MV-4-11 (cell line): Measurements from ENCODE around the gene KRTAP10-4.
"Not testable (repeated sequence)": the region's sequence is repeated elsewhere in the genome, so short reads cannot be mapped to it uniquely, and the experiment has no call there.

ENCODE experiments used
- DNase-seq: peaks from one replicate; lab custom pipeline; 2025; lab: John Stamatoyannopoulos, UW

Gene KRTAP10-4

DNA sequence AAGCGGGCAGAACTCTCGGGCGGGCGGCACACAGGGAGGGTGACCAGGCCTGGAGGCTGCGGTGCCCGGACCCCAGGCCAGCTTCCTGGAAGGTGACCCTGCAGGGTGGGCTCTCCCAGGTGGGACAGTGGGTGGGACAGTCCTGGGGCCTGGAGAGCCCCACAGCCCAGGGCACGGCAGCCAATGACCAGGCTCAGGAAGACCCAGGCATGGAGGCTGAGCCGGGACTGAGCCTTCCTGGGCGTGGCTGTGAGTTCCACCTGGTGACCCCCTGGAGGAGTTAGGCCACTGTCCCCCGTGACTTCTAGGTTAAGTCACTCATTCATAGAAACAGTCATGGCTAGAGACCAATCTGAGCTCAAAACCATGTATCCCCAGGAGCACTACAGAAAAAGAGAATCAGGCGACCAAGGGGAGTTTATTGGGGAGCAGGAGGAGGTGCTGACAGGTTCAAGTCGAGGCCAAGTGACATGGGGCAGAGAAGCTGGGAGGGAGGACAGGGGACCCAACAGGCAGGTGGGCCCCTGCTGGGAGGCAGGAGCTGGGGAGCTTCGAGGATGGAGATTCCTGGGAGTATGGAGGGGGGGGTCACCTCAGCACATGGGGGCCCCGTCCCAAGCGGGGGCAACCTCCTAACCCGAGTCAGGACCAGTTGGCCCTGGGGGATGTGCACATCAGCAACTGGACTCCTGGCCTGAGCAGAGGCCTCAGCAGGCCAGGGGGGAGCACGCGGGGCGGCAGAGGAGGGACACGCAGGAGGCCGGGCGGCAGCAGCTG, 5.7 kb downstream of the KRTAP10-4 start:
- no peak for DNase-seq

DNA sequence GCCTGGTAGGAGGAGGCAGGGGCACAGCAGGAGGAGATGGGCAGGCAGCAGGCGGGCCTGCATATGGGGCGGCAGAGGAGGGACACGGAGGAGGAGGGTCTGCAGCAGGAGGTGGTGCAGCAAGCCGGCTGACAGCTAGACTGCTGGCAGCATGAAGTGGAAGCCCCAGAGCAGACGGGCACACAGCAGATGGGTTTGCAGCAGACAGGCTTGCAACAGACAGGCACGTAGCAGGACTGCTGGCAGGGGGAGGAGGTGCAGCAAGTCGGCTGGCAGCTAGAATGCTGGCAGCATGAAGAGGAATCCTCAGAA, 6.3 kb downstream of the KRTAP10-4 start:
- no peak for DNase-seq

DNA sequence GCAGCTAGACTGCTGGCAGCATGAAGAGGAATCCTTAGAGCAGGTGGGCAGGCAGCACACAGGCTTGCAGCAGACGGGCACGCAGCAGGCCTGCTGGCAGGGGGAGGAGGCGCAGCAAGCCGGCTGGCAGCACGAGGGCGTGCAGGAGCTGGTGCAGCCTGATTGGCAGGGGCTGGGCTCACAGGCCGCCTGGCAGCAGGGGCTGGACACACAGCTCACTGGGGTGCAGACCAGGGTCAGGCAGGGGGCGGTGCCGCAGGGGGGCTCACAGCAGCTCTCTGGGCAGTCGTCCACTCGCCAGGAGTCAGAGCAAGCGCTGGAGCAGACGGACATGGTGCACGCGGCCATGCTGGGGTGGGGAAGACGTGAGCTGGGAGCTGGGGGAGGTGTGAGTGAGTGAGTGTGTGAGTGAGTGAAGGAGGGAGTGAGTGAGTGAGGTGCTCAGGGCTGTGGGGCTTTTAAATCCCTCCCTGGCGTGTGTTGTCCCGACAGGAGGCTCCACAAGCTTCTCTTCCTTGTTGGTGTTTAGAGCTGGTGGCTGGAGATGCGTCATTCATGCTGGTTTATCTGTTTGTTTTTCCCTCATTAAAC, 6.8 kb downstream of the KRTAP10-4 start, which contains the start of gene KRTAP10-5:
TSS of gene KRTAP10-5 (minus strand) at position 374 of the 591 bp plus-strand sequence. CDS start at position 348, 26 bp downstream.
- not testable (repeated sequence) for DNase-seq

DNA sequence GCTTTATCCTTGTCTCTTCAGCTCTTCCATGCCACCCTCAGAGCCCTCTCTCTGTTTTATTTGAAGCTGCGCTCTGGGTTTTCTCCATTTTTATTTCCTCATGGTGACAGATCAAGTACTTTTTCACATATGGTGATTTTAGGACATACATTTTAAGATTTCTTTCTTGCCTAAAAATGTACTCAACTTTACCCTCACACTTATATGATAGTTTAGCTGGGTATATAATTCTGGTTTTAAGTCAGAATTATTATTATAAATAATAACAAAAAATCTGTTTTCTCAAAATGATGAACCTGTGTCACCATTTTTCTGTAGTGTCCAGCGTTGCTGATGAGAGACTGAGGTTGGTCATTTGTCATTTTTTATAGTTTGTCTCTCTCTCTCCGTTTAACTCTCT, 7.6 kb downstream of the KRTAP10-4 start:
- DNase-seq, result no peak

DNA sequence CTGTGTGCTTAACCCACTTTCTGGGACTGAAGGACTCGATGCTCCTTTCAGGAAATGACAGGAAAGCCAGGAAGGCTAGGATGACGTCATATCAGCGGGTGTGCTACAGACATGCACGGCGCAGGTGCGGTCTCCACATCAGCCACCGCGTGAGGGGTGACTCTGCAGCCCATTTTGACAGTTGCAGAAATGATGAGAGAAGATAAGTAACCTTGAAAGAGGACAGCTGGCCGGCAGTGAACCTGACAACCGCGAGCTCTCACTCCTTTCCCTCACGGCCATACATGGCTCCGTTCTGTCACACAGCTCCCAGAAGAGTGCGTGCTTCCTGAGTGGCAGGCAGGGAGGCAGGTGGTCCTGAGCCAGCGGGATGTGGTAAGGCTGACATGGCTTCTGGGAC, 8.5 kb downstream of the KRTAP10-4 start:
- DNase-seq, result no peak

DNA sequence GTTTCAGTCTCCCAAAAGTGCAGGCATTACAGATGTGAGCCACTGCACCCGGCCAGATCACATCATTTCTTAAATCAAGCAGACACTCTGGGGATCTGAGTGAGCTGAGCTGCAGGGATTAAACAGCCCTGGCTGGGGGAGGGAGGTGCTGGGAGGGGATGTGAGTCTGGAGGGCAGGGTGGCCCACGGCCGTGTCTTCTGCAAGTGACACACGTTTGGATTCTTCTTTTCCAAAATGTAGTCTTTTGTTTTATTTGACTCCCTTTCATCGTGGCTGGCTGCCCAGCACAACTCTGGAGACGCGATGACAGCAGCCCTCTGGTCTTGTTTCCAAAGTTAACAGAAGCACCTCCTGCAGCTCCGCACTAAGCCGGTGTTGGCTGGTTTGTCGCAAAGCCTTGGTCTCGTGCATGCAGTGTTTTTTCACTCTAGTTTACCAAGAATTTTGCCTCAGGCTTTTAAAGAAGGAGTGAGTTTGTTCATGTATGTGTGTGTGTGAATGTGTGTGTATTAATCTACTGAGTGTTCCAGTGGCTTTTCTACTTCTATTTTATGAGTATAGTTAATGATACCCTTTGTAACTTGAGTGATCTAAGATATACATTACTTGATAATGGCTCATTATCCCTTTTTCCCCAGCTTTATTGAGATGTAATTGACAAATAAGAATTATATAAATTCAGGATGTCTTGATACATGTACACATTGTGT, 9.7 kb downstream of the KRTAP10-4 start:
- no peak for DNase-seq

DNA sequence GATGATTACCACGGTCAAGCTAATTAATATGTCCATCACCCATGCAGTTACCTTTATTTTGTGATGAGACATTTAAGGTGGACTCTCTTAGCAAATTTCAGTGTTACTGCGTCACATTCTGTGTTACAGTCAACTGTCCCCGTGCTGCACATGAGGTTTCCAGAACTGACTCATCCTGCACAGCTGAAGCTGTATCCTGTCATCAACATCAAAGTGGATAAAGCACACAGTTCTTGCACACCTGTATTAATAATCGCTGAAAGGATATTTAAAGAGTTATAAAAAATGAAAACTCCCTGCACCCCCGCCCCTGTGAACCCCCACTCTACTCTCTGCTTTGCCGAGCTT, 10.2 kb downstream of the KRTAP10-4 start:
- no peak for DNase-seq

DNA sequence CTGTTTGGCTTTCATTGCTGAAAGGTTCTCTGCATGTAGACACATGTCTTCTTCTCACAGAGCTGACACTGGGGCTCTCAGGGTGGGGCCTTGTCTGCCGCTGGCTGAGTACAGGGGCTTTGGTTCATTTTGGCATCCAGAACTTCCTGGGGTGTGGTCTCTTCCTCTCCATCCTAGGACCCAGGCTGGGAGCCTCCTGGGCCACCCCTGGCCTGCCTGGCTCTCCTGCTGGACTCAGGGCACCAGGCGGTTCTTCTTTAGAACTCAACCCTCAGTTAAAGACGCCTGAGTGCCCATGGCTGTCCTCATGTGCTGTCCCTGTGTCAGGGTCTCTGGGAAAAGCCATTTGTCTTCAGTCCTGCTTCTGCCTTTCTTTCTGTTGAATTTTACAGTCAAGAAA, 12.4 kb downstream of the KRTAP10-4 start:
- DNase-seq, result no peak

DNA sequence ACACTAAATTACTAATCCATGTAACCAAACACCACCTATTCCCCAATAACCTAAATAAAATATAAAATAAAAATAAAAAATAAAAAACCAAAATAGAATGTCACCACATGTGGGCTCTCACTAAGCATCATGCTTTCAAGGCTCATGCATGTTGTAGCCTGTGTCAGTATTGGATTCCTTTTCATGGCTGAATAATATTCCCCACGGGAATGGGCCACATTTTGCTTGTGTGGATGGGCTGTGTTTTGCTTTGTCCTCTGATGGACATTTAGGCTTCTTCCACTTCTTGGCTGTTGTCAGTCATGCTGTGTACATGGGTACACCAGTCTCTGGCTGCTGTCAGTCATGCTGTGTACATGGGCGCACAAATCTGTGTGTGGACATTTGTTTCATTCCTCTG, 15.6 kb downstream of the KRTAP10-4 start:
- DNase-seq, result no peak

DNA sequence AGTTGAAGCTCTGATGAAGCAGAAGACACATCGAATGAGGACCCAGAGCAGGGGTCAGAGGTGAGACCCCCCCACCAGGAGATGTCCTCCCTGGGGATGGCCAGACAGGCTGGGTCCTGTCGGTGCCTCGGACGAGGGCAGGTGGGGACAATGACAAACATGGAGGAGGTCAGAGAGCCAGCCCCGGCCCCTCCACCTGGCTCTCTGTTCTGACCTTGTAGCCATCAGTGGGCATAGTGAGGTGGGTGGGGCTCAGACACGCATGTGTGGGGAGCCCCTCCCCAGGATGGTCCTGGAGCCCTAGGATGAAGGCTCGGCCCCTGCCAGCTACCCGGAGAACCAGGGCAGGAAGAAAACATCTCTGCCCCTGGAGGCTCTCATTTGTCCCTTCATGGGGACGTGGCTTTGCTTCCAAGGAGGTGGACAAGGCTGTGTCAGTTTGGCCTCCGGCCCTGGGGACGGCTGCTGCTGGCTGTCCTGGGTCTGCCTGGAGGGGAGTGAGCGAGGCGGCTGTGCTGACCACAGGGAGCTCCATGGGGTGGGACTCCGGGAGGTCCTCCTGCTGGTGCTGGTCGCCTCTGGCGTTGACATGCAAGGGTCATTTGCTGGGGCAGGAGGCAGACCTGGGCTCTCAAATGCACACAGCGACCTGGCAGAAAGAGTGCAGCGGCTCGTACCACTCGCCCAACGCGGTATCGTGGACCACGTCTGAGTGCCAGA, 16.2 kb downstream of the KRTAP10-4 start:
- DNase-seq, result no peak

DNA sequence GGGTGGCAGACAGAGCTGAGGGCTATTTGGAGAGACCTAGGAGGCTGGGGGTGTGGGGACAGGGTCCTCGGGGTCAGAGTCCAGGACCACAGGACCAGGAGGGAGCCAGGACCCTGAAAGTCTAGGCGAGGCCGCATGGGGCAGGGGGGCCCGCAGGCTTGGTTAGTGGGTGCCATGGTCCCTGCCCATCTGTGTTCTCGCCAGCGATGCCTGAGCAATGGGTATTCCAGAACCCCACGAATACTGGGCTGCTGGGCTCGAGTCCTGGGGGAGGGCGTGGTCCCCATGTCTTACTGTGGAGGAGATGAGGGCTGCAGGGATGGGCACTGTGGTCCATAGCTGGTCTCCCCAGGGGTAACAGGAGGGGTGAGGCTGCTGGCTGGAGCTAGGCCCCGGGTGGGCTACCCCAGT, 16.8 kb downstream of the KRTAP10-4 start:
- no peak for DNase-seq

DNA sequence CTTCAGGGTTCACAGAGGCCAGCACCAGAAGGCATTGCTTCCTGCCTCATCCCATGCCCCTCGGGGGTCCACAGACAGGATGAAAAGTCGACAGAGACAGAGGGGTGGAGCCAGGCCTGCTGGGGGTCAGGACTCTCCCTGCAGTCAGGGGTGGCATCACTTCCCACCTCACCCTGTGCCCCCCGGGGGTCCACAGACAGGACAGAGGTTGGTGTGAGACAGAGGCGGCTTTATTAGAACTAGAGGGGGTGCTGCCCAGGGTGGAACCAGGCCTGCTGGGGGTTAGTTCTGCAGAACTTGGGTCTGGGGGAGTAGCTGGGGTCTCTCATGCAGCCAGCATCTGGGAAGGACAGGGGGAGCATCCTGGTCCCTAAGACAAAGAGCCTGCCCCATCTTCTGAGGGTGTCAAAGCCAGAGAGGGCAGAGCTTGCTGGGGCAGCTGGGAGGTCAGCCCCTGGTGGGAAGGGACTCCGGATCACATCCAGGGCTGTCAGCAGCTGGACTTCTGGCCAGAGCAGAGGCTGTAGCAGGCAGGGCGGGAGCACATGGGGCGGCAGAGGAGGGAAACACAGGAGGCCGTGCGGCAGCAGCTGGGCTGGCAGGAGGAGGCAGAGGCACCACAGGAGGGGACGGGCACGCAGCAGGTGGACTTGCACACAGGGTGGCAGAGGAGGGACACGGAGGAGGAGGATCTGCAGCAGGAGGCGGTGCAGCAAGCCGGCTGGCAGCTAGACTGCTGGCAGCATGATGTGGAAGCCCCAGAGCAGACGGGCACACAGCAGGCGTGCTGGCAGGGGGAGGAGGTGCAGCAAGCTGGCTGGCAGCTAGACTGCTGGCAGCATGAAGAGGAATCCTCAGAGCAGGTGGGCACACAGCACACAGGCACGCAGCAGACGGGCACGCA, 17.6 kb downstream of the KRTAP10-4 start:
- DNase-seq, result not testable (repeated sequence)

DNA sequence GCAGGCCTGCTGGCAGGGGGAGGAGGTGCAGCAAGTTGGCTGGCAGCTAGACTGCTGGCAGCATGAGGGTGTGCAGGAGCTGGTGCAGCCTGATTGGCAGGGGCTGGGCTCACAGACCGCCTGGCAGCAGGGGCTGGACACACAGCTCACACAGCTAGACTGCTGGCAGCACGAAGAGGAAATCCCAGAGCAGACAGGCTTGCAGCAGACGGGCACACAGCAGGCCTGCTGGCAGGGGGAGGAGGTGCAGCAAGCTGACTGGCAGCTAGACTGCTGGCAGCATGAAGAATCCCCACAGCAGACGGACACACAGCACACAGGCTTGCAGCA, 18.2 kb downstream of the KRTAP10-4 start:
- not testable (repeated sequence) for DNase-seq

DNA sequence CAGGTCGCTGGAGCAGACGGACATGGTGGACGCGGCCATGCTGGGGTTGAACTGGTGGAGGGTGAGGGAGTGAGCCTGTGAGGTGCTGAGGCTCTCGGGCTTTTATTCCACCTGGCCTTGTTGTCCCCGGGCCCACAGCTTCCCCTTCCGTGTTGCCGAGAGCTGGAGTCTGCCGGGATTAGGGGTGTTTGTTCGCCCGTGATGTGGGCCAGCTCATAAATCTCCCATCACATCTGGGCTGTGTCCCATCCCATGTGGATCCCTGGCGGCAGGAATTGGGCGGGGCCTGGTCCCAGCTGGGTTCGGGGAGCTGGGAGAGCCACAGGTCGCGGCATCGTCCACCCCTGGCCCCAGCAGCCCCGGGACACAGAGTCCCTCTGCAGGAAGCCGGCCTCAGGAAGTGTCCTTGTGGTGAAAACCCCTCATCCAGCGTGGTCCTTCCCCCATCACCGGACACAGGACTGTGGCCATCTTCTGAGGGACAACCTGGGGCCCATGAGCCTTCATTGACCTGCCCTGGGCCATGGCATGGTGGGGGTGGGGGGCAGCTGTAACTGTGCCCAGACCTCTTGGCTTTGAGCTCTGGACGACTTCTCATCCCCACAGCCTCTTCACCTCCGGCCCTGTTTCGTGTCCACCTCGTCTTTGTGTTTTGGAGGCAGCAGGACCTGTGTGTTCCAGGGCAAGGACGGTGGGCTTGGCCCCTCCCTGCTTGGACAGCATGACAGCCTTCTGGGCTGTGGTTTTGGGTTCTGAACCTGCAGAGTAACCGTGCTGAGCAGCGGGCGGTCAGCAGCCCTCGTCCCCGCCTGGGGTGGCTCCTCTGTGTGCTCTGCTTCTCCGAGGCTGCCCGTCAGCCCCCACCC, 19.1 kb downstream of the KRTAP10-4 start, which contains the start of gene KRTAP10-6:
TSS of gene KRTAP10-6 (minus strand) at position 60 of the 866 bp plus-strand sequence. CDS start at position 39, 21 bp downstream.
- DNase-seq, result no peak

DNA sequence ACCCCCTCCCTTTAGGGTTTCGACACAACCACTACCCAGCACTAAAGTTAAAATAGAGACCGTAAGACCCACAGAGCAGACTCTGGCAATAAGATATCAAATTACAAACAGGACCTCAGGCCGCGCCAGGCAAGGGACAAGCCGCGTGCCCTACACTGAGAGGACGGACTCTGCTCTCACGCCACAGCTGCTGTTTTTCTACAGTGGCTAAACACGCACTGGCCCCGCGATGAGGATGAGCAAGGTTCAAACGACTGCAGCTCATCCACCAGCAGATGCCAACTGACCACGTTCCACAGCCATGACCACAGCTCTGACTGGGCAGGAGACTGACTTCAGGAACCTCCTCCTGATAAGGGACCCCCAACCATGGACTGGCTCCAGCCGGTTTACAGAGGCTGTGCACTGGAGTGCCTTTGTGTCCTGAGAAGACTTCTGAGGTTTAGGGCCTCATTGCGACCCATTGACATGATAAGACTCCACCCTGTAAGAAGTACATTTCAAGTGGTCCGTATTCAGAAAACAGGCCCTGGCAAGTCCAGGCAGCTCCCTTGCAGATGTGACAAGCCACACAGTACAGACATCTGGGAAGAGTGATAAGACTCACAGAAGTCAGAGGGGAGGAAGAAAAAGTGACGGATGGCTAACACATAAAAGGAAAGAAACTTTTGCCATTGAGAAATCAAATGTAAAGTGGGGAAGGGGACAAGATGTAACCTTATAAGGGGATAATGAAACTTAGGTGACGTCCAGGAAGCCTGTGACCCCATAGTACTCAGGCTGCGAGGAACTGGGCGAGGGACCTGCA, 20.3 kb downstream of the KRTAP10-4 start:
- DNase-seq, result peak; percentile 31

DNA sequence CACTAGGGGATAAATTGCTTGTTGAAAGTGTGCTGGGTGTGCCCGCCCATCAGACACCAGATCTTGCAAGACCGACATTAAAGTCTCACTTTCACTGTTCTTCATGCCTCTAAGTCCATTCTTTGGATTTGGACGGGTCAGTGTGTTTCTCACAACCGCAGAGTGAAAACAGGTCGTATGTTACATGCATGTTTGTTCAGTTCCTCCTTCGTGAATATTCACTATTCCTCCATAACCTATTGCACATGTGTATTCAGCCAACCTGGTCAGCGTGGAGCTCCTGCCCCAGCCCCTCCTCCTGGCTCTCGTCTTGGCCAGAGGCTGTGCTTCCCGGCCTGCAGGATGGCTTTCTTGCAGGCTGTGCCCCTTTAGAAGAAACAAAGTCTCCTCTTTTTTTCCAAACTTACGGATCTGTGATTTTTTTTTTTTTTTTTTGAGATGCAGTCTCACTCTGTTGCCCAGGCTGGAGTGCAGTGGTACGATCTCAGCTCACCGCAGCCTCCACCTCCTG, 20.9 kb downstream of the KRTAP10-4 start:
- no peak for DNase-seq

DNA sequence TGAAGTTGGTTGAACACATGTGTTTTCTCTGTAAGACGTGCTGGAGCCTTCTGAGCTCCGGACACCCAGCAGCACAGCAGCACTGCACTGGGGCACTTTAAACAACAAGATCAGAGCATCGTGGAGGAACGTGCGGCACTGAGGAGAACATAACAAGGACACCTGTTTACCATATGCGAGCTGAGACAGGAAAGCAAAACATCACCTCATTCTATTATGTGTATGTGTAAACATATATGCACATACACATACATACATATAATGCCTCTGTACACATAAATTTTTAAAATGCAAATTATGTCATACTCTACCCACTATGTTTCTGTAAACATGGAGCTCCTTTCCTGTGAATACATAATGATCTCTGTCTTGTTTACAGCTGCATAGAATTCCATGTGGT, 22.0 kb downstream of the KRTAP10-4 start:
- no peak for DNase-seq

DNA sequence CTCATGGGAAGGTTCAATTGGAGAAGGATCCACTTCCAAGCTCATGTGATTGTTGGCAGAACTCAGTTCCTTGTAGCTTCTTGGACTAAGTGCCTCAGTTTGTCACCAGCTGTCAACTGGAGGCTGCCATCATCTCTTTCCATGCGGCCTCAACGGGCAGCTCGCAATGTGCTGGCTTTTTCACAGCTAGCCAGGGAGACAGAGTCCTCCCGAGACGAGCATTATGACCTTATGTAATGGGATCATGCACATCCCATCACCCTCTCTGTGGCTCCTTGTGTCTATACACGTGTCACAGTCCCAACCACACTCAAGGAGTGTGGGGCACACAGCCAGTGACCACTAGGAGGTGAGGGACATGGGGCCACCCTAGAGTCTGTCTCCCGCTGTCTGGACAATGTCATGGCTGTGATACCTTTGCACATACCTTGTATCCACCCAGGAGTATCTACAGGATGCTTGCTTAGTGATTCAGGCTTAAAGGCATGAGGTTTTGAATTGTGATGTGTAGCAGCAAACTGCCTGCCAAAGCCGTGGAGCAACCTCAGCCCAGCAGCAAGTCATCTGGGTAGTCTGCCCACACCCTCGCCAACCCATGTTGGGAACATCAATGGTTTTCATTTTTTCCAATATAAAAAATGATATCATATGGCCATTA, 22.7 kb downstream of the KRTAP10-4 start:
- no peak for DNase-seq

DNA sequence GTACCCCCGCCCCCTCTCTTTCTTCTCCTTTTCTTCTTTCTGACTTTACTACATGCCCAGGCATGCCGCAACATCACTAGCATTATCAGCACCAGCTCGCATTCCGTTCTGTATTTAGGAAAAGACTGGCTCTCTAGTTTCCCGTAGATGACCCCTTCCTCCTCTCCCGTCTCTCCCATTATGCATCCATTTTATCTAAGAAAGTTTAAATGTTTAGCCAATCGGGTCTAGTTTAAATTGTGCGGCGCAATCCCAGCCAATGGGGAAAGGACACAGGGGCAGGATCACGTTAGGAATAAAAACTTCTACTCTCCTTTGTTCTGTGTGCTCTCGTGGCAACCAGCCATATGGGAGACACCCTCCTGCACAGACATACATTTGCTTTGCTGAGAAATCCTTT, 24.5 kb downstream of the KRTAP10-4 start:
- DNase-seq, result no peak
